ENCODE results near the gene SCYL2. TPM values are rescaled to one million over a fixed set of nuclear protein-coding genes. Genes with fewer than 3 reads are reported as not detected.

The SCYL2 gene
- polyA plus RNA-seq, 1 donor (not counting 4 experiments of a cell fraction or from before 2014, with no cell fraction given): 31.5 TPM

GRCh38 chr12:100371146-100371545, 104.2 kb downstream of the SCYL2 start:
- dilution Hi-C loops (cut with MboI; ENCODE audit: extremely low pct_ligation_motif_present, low sequenced_read_pairs): no loop called here
- TF ChIP-seq EZH2 (IDR thresholded peaks at IDR 0.05; ENCODE audit: low read length): no peak
- no peak for TF ChIP-seq CTCF (optimal IDR thresholded peaks at IDR 0.05 in 1 of 3, IDR thresholded peaks at IDR 0.05 in 1 of 3, conservative IDR thresholded peaks at IDR 0.05 in 1 of 3; ENCODE audit: extremely low read depth in 1 of 3, insufficient read depth in 2 of 3, low read length in 3 of 3)
- Histone ChIP-seq H3K79me2 (ENCODE audit: control insufficient read depth, insufficient read depth, low read length) (no peaks in the 10 kb centered on the region), H4K20me1 (ENCODE audit: control insufficient read depth, extremely low read depth, insufficient read depth, low read length) (no peaks in the 10 kb centered on the region), H3K4me2 (ENCODE audit: control insufficient read depth, extremely low read depth, insufficient read depth, low read depth, low read length) (no peak overlapping the region), H3K9ac (ENCODE audit: control insufficient read depth, extremely low read depth, insufficient read depth, low read length) (no peak overlapping the region), H2AFZ (ENCODE audit: control insufficient read depth, low read length) (no peak overlapping the region), H3K9me3 (ENCODE audit: control insufficient read depth, low read depth, low read length) (no peaks in the 10 kb centered on the region), H3K27ac (ENCODE audit: control insufficient read depth, insufficient read depth, low read length) (no peak overlapping the region), H3K9me1 (ENCODE audit: control insufficient read depth, extremely low read depth, insufficient read depth, low read length) (no peaks in the 10 kb centered on the region), H3K4me3 (ENCODE audit: control insufficient read depth in 2 of 3, extremely low read depth in 1 of 3, insufficient read depth in 2 of 3, low read depth in 1 of 3, low read length in 3 of 3) (no peak overlapping the region), H3K27me3 (ENCODE audit: control insufficient read depth, extremely low read depth, insufficient read depth, low read length) (peaks cover 3% of the 10 kb centered on the region), H3K4me1 (ENCODE audit: control insufficient read depth, extremely low read depth, insufficient read depth, low read length) (no peaks in the 10 kb centered on the region), H3K36me3 (ENCODE audit: control insufficient read depth in 2 of 2, extremely low read depth in 1 of 2, insufficient read depth in 2 of 2, low read length in 2 of 2) (no peaks in the 10 kb centered on the region)
- FAIRE-seq: no peak
- DNase-seq (ENCODE audit: low read depth, low spot score): no peak

GRCh38 chr12:100372853-100373640, 106.1 kb downstream of the SCYL2 start:
- Histone ChIP-seq H3K27me3 (ENCODE audit: control insufficient read depth, extremely low read depth, insufficient read depth, low read length) (peaks cover 3% of the 10 kb centered on the region), H3K27ac (ENCODE audit: control insufficient read depth, insufficient read depth, low read length) (no peak overlapping the region), H3K79me2 (ENCODE audit: control insufficient read depth, insufficient read depth, low read length) (no peaks in the 10 kb centered on the region), H4K20me1 (ENCODE audit: control insufficient read depth, extremely low read depth, insufficient read depth, low read length) (no peaks in the 10 kb centered on the region), H3K4me1 (ENCODE audit: control insufficient read depth, extremely low read depth, insufficient read depth, low read length) (no peaks in the 10 kb centered on the region), H3K4me2 (ENCODE audit: control insufficient read depth, extremely low read depth, insufficient read depth, low read depth, low read length) (no peak overlapping the region), H3K36me3 (ENCODE audit: control insufficient read depth in 2 of 2, extremely low read depth in 1 of 2, insufficient read depth in 2 of 2, low read length in 2 of 2) (no peaks in the 10 kb centered on the region), H2AFZ (ENCODE audit: control insufficient read depth, low read length) (no peak overlapping the region), H3K9me1 (ENCODE audit: control insufficient read depth, extremely low read depth, insufficient read depth, low read length) (no peaks in the 10 kb centered on the region), H3K9me3 (ENCODE audit: control insufficient read depth, low read depth, low read length) (no peaks in the 10 kb centered on the region), H3K4me3 (ENCODE audit: control insufficient read depth in 2 of 3, extremely low read depth in 1 of 3, insufficient read depth in 2 of 3, low read depth in 1 of 3, low read length in 3 of 3) (no peak overlapping the region), H3K9ac (ENCODE audit: control insufficient read depth, extremely low read depth, insufficient read depth, low read length) (no peak overlapping the region)
- FAIRE-seq (no peak), DNase-seq (ENCODE audit: low read depth, low spot score) (no peak)
- TF ChIP-seq CTCF (optimal IDR thresholded peaks at IDR 0.05 in 1 of 3, IDR thresholded peaks at IDR 0.05 in 1 of 3, conservative IDR thresholded peaks at IDR 0.05 in 1 of 3; ENCODE audit: extremely low read depth in 1 of 3, insufficient read depth in 2 of 3, low read length in 3 of 3) (no peak), EZH2 (IDR thresholded peaks at IDR 0.05; ENCODE audit: low read length) (no peak)
- dilution Hi-C loops (cut with MboI; ENCODE audit: extremely low pct_ligation_motif_present, low sequenced_read_pairs): no loop called here
